Suppressor macrophage treated with lipopolysaccharide for 4 hours (primary cell): ENCODE measurements around the gene ATF6.

ENCODE experiments used
- DNase-seq: peaks from one replicate; pipeline ENCODE4 v3.0.0-alpha.2; 2020

Gene ATF6

GRCh38 chr1:161981126-161981525 lies 215.0 kb downstream of the ATF6 start:
- DNase-seq, result no peak

- no peak for DNase-seq
These were observed 215.8 kb downstream of the ATF6 start for GRCh38 chr1:161981735-161982506.

GRCh38 chr1:161982507-161982895 lies 216.4 kb downstream of the ATF6 start:
- no peak for DNase-seq

DNA sequence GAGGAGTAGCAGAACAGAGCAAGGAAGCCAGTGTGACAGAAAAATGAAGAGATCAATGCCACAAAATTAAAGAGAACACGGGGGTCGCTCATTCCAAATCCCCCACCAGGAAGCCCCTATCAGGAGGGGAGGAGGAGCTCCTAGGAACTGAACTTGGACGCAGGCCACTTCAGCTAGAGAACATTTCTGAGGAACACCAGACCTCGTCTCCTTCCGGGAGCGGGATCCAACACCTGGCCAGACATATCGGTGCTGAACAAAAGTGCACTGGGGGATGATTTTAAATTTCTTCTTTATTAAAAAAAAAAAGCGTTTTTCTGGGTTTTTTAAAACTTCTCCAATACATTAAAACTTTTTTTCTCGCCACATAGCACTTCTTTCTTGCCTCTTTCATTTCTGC lies 216.8 kb downstream of the ATF6 start:
- no peak for DNase-seq

DNA sequence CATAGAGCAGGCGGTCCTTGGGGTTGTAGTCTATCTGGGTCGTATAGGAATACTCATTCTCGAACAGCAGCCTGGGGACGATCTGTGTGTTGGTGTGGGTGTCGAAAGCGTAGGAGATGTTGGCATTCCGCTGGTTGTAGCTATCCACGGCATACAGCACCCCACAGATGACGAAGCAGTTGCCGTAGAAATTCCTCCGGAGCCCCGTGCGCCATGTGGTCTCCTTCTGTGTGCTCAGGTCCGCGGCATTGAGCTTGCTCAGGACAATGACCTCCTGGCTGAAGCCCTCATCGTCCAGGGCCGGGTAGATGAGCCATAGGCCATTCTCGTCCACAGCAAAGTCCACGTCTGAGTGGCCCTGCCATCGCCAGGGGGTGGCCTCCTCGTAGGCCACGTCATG lies 217.6 kb downstream of the ATF6 start:
- DNase-seq, result no peak

DNA sequence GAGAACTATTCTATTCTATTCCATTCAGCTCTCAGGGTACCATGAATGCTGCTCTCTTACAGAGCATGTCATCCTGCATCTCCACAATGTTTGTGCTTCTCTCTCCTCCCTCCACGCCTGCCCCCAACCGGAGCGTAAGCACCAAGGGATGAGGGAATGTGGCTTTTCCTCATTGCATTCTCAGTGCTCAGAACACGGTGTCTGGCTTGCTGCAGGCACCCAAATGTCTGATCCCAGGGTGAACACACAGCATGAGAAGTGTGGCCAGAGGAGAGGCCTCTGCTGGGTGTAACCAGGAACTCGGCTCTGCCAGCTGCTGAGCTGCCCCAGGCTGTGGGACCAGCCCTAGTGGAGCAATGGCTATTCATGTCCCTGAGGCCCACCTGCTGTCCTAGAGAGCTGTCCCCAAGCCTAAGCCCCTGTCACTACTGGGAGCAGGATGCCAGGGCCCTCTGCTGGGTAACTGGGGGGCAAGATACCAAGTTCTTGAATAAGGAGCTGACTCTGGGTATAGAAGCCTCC lies 219.2 kb downstream of the ATF6 start:
- no peak for DNase-seq

DNA sequence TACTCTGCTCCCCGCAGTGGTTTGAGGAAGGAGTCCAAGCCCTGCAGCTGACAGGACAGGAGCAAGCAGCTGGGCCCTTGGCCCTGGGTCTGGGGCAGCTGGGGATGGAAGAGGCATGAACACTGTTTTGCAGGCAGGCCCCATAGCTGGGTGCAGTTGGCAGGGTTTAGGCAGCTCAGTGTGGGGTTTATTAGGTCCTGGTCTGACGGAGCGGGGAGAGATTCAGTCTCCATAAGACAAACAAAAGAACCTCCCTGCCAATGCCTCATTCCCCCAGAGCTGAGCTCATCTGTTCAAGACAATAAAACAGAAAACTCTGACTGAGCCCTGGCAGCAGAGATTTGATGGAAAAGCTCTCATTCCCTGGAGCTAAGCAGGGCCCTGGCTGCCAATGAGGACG lies 220.2 kb downstream of the ATF6 start:
- no peak for DNase-seq

- no peak for DNase-seq
These were observed 221.2 kb downstream of the ATF6 start for GRCh38 chr1:161987303-161987702.

GRCh38 chr1:161987872-161988271 lies 221.8 kb downstream of the ATF6 start:
- no peak for DNase-seq

DNA sequence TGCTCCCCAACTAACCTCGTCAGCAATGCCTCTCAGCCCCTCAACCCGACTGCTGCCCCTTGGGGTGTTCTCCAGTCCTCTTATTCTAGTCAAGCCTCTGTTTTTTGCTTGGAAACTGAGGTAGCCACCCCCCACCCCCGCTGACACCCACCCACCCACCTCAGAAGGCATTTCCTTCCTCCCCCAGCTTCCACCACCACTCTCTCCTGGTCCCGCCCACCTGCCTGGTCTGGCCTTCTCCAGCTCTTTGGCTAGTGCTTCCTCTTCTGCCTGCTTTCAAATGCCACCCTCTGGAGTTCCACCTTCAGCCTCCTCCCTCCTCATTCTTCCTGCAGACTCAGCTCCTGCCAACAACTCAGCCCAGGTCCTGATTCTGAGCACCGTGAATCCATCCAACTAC lies 222.3 kb downstream of the ATF6 start:
- peak; percentile 30 for DNase-seq

DNA sequence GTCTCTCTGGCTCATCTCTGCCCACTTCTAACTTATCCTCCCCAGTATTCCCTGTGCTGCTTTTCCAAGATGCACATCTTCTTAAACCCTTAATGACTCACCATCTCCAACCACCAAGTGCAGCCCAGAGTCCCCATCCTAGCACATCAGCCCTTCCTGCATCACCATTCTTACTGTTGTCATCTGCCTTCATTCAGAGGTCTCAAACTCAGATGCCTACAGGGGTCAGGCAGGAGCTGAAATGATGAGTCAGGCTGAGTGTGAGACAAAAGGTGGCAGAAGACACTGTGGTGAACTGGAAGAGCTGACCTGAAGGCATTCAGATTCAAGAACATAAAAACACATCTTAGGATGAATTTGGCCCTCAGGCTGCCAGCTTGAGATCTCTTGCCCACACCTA lies 223.0 kb downstream of the ATF6 start:
- DNase-seq, result no peak

GRCh38 chr1:161989786-161990185 lies 223.7 kb downstream of the ATF6 start:
- peak; percentile 78 for DNase-seq

DNA sequence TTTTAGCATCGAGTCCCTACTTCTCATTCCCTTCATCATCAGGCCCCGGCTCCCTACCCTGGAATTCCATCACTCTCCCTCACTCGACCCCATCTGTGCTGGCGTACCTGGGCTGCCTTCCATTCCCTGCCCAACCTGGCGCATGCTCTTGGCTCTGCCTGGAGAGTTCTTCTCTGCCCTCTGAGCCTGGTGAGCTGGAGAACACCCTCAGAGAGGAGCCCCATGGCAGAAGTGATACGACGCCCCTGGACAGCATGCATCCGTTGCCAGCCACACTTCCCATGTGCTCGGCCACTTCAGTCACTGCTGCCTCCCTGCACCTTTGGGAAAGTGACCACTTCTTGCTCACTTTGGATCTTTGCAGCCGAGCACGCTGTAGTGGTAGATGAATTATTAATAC lies 227.5 kb downstream of the ATF6 start:
- DNase-seq, result no peak

- no peak for DNase-seq
These were observed 228.1 kb downstream of the ATF6 start for GRCh38 chr1:161994175-161994668.

- no peak for DNase-seq
These were observed 231.0 kb downstream of the ATF6 start for GRCh38 chr1:161997152-161997551.

- DNase-seq, result no peak
These were observed 232.7 kb downstream of the ATF6 start for GRCh38 chr1:161998811-161999210.

DNA sequence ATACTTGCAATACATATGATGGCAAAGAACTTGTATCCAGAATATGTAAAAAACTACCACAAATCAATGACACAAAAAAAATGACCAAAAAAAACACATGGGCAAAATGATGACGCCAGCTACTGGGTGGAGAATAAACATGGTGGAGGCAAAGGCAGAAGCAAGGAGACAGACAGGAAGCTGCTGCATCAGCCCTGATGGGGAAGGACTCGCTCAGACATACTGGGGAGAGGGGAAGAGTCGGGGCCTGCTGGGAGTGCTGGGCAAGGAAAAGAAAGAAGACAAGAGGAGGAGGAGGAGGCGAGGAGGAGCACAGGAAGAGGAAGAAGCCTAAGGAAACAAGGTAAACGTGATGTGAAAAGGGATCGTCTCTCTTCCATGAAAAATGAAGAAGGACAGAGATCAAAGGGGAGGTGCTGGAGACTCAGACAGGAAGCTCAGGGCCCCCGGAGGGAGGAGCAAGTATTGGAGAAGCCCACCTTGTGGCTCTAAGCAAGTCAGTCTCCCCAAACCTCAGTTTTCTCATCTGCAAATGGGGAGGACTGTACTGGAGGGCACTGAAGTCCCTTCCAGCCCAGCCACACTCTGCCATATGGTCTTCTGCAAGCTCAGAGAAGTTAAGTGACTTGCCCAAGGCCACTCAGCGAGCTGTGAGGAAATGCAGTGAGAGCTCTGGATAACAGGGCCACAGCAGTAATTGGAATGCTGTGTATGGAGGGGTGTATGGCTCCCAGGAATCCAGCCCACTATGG lies 233.4 kb downstream of the ATF6 start:
- DNase-seq, result peak; percentile 42

GRCh38 chr1:162000053-162000420 lies 233.9 kb downstream of the ATF6 start:
- DNase-seq, result no peak

DNA sequence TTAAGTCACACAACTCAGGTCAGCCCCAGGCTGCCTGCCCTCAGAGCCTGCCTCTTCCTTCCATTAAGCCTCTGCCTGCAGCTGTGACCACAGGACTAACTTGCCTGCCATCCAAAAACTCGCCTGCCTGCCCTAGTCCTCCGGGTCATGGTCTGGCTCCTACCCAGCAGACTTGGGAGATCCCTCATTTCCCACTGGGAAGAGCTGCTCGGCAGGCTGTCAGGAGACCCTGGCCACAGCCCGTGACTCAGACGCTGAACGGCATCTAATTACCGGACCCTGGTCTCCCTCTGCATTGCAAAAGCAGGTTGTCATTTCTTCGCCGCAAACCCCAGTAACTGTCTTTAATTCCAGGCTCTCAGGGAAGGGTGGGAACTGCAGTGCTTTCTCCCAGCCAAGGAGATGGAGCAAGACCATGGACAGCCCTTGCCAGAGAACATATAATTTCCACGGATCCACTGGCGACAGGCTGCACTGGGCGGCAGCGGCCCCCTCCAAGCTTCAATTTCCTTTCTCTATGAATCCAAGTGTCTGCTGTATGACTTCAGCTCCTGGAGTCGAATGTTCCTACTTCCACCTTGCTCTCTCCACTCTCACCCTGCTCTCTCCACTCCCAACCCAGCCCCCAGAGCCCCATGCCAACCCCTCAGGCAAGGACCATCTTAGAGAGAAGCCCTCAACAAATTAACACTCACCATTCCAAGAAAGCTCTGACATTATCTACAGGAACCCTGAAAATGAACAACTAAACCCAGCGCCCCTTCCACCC lies 237.1 kb downstream of the ATF6 start:
- DNase-seq, result peak; percentile 71

GRCh38 chr1:162003830-162004215 lies 237.7 kb downstream of the ATF6 start:
- DNase-seq, result peak; percentile 83

DNA sequence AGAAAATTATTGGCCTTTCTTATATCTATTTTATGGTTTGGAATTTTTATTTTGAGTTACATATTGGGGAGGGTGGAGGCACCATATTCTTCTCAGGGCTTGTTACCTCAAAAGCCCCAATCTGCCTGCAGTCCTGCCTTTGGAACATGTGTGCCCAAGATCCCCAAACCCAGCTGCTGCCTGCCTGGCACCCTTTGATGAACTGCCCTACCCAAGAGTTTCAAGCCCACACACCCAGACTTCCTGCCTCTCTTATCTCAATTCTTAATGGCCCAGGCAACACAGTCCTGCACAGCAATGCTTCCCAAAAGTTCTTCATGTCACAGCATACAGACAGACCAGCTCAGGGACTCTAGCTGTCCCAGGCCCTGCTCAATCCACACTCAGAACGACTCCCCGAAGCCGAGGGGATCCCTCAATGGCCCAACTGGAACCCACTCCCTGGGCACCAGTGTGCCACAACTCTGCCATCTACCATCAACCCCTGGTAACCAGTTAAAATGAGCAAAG lies 238.4 kb downstream of the ATF6 start:
- no peak for DNase-seq

GRCh38 chr1:162006081-162006480 lies 240.0 kb downstream of the ATF6 start:
- DNase-seq, result no peak

DNA sequence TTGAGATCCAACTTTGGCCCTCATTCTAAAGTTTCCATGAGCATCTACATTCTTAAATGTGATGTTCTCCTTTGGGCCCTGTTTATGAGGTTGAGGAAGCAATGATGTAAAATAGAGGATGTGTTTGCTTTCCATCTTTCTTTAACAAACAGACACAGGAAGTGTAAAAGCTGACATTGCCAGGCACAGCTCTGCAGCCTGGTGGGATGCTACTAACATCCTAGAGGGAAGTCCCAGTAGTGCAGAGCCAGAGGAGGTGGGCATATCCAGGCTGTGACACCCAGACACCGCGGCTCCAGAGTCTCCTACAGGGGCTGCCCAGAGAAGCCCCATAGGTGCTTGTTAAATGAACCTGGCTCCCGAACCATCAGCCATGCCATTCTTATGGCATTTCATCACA lies 241.3 kb downstream of the ATF6 start:
- DNase-seq, result no peak
